Thyroid gland (tissue), 4 donors: ENCODE data around the gene TPBGL. TPM values are rescaled to one million over a fixed set of nuclear protein-coding genes. Genes with fewer than 3 reads are reported as not detected.

Experiments
- DNase-seq, 2 donors: peaks; one replicate each; pipeline ENCODE4 v3.0.0-alpha.2; 2019
- H3K27ac ChIP-seq, 3 donors: fragments of 200-600 bp; sonication (generic); 1 replicate in 2 of 3; 2 replicates in 1 of 3; pipeline ENCODE4 v1.5.1; 2016 to 2019; ENCODE audit warnings: mild to moderate bottlenecking in 1 of 3, moderate library complexity in 1 of 3
- H3K27me3 ChIP-seq: fragments of 200-600 bp; sonication (generic); one replicate; pipeline ENCODE4 v1.5.1; 2019
- H3K36me3 ChIP-seq, 2 donors: fragments of 200-600 bp; sonication (generic); one replicate each; pipeline ENCODE4 v1.5.1; 2016 to 2019
- H3K4me1 ChIP-seq, 2 donors: fragments of 200-600 bp; sonication (generic); one replicate each; pipeline ENCODE4 v1.5.1; 2017 to 2019
- H3K4me3 ChIP-seq, 3 donors: fragments of 200-600 bp; sonication (generic); replicated peaks in 1 of 3; 1 replicate in 2 of 3; 2 replicates in 1 of 3; pipeline ENCODE4 v1.5.1; 2016; ENCODE audit warnings: mild to moderate bottlenecking in 1 of 3
- H3K9me3 ChIP-seq: fragments of 200-600 bp; sonication (generic); one replicate; pipeline ENCODE4 v1.5.1; 2017
- POLR2A ChIP-seq, 2 donors: fragments of 450-650 bp; IDR thresholded peaks; one replicate each; pipeline ENCODE4 v1.6.1; 2017; ENCODE audit warnings: antibody characterized with exemption in 2 of 2, mild to moderate bottlenecking in 2 of 2, moderate library complexity in 1 of 2
- WGBS, 2 donors: methylation state at CpG; one replicate each; pipeline ENCODE4 v1.1.5; 2017; 5-methylcytosine and 5-hydroxymethylcytosine counted together
- intact Hi-C: fragments of 100-400 bp; cut with DNase I; formaldehyde crosslinking; loops from one replicate; pipeline ENCODE4 v1.15.1; 2023
- total RNA-seq, 4 donors: library from RNA; depleted of rRNA; stranded (reverse); fragments of >200 nt; gene quantifications; one replicate each; pipeline ENCODE4 v1.2.3, GENCODE V29; 2016
- TF ChIP-seq, protein P1 (sequence below), 6 experiments: fragments of 200-600 bp in 3 of 6; fragments of 450-650 bp in 3 of 6; sonication (generic) in 3 of 6; IDR thresholded peaks; one replicate each; pipeline ENCODE4 v1.5.1; 2016 to 2019; ENCODE audit warnings: antibody characterized with exemption in 6 of 6, mild to moderate bottlenecking in 2 of 6, inconsistent platforms in 1 of 6, moderate library complexity in 1 of 6

TPBGL gene, protein sequence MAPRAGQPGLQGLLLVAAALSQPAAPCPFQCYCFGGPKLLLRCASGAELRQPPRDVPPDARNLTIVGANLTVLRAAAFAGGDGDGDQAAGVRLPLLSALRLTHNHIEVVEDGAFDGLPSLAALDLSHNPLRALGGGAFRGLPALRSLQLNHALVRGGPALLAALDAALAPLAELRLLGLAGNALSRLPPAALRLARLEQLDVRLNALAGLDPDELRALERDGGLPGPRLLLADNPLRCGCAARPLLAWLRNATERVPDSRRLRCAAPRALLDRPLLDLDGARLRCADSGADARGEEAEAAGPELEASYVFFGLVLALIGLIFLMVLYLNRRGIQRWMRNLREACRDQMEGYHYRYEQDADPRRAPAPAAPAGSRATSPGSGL
- under 1 TPM in 3 of 4 donors, not detected in 1; 0.67 to 0.89 (median 0.79) TPM for total RNA-seq

DNA sequence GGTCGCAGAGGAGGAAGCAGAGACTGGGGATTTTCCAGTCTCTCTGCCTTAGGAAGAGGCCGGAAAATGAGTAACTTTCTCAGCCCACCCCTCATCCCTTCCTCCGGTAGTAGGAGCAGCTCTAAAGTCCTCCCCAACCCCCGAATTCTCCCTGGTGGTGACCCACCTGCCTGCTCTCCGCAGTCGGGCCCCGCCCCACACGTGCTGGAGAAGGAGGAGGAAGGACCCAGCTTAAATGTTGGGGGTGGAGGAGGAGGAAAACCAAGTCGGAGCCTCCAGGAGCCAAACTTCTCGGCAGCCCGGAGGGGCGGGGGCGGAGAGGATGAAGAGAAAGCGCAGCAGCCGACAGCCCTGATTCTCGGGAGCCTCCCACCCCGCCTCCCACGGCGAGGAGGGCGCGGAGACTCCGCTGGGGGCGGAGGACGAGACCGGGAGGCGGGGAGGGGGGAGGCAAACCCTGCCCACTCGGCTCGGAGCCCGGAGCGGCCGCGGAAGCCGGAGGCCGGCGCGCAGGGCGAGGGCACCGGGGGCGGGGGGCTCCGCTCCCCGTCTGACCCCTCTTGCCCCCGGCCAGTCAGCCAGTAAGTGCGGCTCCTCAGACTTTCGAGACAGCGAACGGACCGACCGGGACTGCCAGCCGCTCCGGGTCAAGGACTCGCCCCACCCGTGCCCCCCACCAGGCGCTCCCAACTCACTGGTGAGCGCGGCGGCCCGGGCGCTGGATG lies at the start of gene TPBGL:
TSS of gene TPBGL (plus strand) at position 464 of the 725 bp plus-strand sequence. CDS start 276 bp downstream, outside the sequence.
- H3K9me3 ChIP-seq, result no peaks in the 10 kb centered on the region
- H3K4me3 ChIP-seq, result peak within 1 kb of the TSS in 1 of 3 donors; percentile 27
- intact Hi-C loops, result loop anchor here (10.0 kb wide), 1 partner anchor 216 kb away; no protein-coding TSS in a partner anchor
- peaks cover 9 to 15% of the 10 kb centered on the region in 2 donors for H3K4me1 ChIP-seq
- no peak within 1 kb of the TSS for H3K27ac ChIP-seq
- no peaks in the 10 kb centered on the region for H3K27me3 ChIP-seq
- no peaks in the 10 kb centered on the region for H3K36me3 ChIP-seq
- WGBS, 2 donors, result 0 to 6% methylated on average over 2 to 13 of the region's 58 CpGs
- TF ChIP-seq, protein P1, sequence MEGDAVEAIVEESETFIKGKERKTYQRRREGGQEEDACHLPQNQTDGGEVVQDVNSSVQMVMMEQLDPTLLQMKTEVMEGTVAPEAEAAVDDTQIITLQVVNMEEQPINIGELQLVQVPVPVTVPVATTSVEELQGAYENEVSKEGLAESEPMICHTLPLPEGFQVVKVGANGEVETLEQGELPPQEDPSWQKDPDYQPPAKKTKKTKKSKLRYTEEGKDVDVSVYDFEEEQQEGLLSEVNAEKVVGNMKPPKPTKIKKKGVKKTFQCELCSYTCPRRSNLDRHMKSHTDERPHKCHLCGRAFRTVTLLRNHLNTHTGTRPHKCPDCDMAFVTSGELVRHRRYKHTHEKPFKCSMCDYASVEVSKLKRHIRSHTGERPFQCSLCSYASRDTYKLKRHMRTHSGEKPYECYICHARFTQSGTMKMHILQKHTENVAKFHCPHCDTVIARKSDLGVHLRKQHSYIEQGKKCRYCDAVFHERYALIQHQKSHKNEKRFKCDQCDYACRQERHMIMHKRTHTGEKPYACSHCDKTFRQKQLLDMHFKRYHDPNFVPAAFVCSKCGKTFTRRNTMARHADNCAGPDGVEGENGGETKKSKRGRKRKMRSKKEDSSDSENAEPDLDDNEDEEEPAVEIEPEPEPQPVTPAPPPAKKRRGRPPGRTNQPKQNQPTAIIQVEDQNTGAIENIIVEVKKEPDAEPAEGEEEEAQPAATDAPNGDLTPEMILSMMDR (IDR thresholded peaks at IDR 0.05), result no peak
- TF ChIP-seq POLR2A (IDR thresholded peaks at IDR 0.05), result no peak
- peak in 1 of 2 donors; percentile 12 for DNase-seq

DNA sequence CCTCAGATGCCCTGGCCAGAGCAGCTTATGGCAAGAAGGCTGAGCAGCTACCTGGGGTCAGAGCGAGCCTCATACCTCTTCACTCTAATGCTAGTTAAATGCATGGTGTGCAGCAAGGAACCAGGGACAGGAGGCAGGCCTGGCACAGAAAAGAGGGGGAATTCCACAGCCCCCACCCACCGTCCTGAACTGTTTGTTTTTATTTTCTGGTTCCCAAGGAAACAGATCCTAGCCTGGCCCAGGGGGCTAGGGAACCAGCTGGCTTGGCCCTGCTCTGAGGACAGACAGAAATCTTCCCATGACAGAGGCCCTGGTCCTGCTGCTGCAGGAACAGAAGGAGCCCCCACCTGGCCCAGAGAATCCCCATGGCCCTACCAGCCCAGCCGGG lies 49.2 kb upstream of the TPBGL start:
- 43 to 44% methylated on average over 3 of the region's 3 CpGs for WGBS, 2 donors
- no peak for DNase-seq
- intact Hi-C loops, result no loop called here
- no peaks in the 10 kb centered on the region for H3K27me3 ChIP-seq
- H3K27ac ChIP-seq, result no peak overlapping the region
- no peak for TF ChIP-seq POLR2A (IDR thresholded peaks at IDR 0.05)
- TF ChIP-seq, protein P1 (IDR thresholded peaks at IDR 0.05), result no peak
- H3K36me3 ChIP-seq, result no peaks in the 10 kb centered on the region
- peaks cover 13 to 24% of the 10 kb centered on the region in 2 donors for H3K4me1 ChIP-seq
- no peaks in the 10 kb centered on the region for H3K9me3 ChIP-seq
- no peak overlapping the region for H3K4me3 ChIP-seq

- Histone ChIP-seq H3K27ac (no peak overlapping the region), H3K27me3 (no peaks in the 10 kb centered on the region), H3K4me1 (peaks cover 13 to 24% of the 10 kb centered on the region in 2 donors), H3K36me3 (no peaks in the 10 kb centered on the region), H3K9me3 (no peaks in the 10 kb centered on the region), H3K4me3 (no peak overlapping the region)
- 95 to 96% methylated on average over 13 to 15 of the region's 15 CpGs for WGBS, 2 donors
- TF ChIP-seq, protein P1 (IDR thresholded peaks at IDR 0.05), result no peak
- no peak for TF ChIP-seq POLR2A (IDR thresholded peaks at IDR 0.05)
- DNase-seq, result no peak
- intact Hi-C loops, result no loop called here
These were observed 47.3 kb upstream of the TPBGL start for GRCh38 chr11:75193271-75193670.

DNA sequence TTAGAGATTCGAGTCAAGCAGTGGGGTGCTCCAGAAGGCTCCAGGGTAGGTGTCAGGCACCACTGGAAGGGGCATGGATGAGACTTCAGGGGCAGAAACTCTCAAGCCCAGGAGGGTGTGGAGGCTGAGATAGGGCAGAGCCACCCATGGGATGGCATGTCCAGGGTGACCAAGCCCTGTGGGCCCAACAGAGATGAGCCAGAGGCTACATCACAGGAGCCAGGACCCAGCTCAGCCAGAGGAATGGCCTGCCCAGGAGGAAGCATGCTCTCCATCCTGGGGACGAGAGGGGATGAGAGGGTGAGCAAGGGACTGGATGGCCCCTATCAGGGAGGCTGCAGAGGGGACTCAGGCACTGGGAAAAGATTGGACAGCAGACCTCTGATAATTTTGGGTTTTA lies 46.9 kb upstream of the TPBGL start:
- Histone ChIP-seq H3K4me3 (no peak overlapping the region), H3K27ac (no peak overlapping the region), H3K4me1 (peaks cover 13 to 24% of the 10 kb centered on the region in 2 donors), H3K27me3 (no peaks in the 10 kb centered on the region), H3K36me3 (no peaks in the 10 kb centered on the region), H3K9me3 (no peaks in the 10 kb centered on the region)
- intact Hi-C loops, result no loop called here
- WGBS, 2 donors, result 55% methylated on average over 1 to 2 of the region's 2 CpGs
- DNase-seq, result no peak
- no peak for TF ChIP-seq POLR2A (IDR thresholded peaks at IDR 0.05)
- TF ChIP-seq, protein P1 (IDR thresholded peaks at IDR 0.05), result no peak

DNA sequence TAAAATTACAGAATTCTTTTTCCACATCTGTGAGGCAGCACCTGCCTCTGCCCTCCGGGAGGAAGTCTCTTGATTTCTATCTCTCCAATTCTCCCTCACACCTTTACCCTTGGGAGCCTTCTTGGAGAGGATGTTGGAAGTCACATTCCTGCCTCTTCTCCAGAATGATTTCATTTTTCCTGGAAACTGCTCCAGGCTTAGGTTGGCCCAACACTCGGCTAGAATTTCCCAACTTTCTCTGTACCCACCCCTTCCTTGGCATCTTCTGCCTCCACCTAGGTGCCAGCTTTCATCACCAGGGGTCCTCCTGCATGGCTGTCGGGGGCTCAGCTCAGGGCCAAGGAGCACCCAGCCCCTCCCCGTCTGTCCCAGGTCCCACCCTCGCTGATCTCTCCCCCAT lies 46.4 kb upstream of the TPBGL start:
- Histone ChIP-seq H3K9me3 (no peaks in the 10 kb centered on the region), H3K27ac (no peak overlapping the region), H3K27me3 (no peaks in the 10 kb centered on the region), H3K36me3 (no peaks in the 10 kb centered on the region), H3K4me1 (peaks cover 13 to 24% of the 10 kb centered on the region in 2 donors), H3K4me3 (no peak overlapping the region)
- 40 to 48% methylated on average over 5 of the region's 5 CpGs for WGBS, 2 donors
- DNase-seq, result no peak
- intact Hi-C loops, result no loop called here
- TF ChIP-seq, protein P1 (IDR thresholded peaks at IDR 0.05), result no peak
- TF ChIP-seq POLR2A (IDR thresholded peaks at IDR 0.05), result no peak
